Keratinocyte (primary cell): Measurements from ENCODE around the gene JPH2. TPM values are rescaled to one million over a fixed set of nuclear protein-coding genes. Genes with fewer than 3 reads are reported as not detected.
A peak's percentile ranks its signal among the peaks of the same experiment; 100 is the strongest.

Source experiments
- DNase-seq: peaks from one replicate; pipeline ENCODE4 v3.0.0-alpha.2; 2011; ENCODE audit warnings: low read depth, missing footprints, low spot score
- FAIRE-seq: peaks from 2 replicates; lab custom pipeline; 2011; peaks lifted over from hg19 to GRCh38; lab: Jason Lieb, UNC
- H2AFZ ChIP-seq: 2 replicates; pipeline ENCODE4 v1.6.0; 2012; ENCODE audit warnings: low read length, control low read depth, inconsistent platforms; ENCODE audit not compliant: control insufficient read depth
- H3K27ac ChIP-seq: 2 replicates; pipeline ENCODE4 v1.5.1; 2011; ENCODE audit warnings: low read length; ENCODE audit not compliant: control insufficient read depth, insufficient read depth
- H3K27me3 ChIP-seq: 3 replicates; pipeline ENCODE4 v1.6.0; 2011; ENCODE audit warnings: low read length; ENCODE audit not compliant: control insufficient read depth, insufficient read depth; ENCODE audit errors: extremely low read depth
- H3K36me3 ChIP-seq, 2 experiments: 2 replicates in 1 of 2; 3 replicates in 1 of 2; pipeline ENCODE4 v1.5.1; 2011; ENCODE audit warnings: low read length in 2 of 2, mild to moderate bottlenecking in 1 of 2; ENCODE audit not compliant: control insufficient read depth in 2 of 2, insufficient read depth in 2 of 2; ENCODE audit errors: extremely low read depth in 1 of 2
- H3K4me1 ChIP-seq: 3 replicates; pipeline ENCODE4 v1.5.1; 2011; ENCODE audit warnings: low read length; ENCODE audit not compliant: control insufficient read depth, insufficient read depth; ENCODE audit errors: extremely low read depth
- H3K4me2 ChIP-seq: 3 replicates; pipeline ENCODE4 v1.6.0; 2011; ENCODE audit warnings: low read depth, low read length; ENCODE audit not compliant: control insufficient read depth, insufficient read depth; ENCODE audit errors: extremely low read depth
- H3K4me3 ChIP-seq, 3 experiments: fragments of 200-600 bp in 1 of 3; sonication (generic) in 1 of 3; 2 replicates in 2 of 3; 3 replicates in 1 of 3; pipeline ENCODE4 v1.5.1; 2011 to 2016; ENCODE audit warnings: low read length in 3 of 3, mild to moderate bottlenecking in 3 of 3, control low read depth in 2 of 3, inconsistent platforms in 1 of 3, low read depth in 1 of 3, mixed read lengths in 1 of 3, mixed run types in 1 of 3, moderate library complexity in 1 of 3; ENCODE audit not compliant: control insufficient read depth in 2 of 3, insufficient read depth in 2 of 3; ENCODE audit errors: extremely low read depth in 1 of 3
- H3K79me2 ChIP-seq: 2 replicates; pipeline ENCODE4 v1.6.0; 2012; ENCODE audit warnings: low read length; ENCODE audit not compliant: control insufficient read depth, insufficient read depth
- H3K9ac ChIP-seq: 3 replicates; pipeline ENCODE4 v1.6.0; 2011; ENCODE audit warnings: low read length; ENCODE audit not compliant: control insufficient read depth, insufficient read depth; ENCODE audit errors: extremely low read depth
- H3K9me1 ChIP-seq: 3 replicates; pipeline ENCODE4 v1.6.0; 2011; ENCODE audit warnings: low read length; ENCODE audit not compliant: control insufficient read depth, insufficient read depth; ENCODE audit errors: extremely low read depth
- H3K9me3 ChIP-seq: 2 replicates; pipeline ENCODE4 v1.5.1; 2012; ENCODE audit warnings: low read depth, low read length; ENCODE audit not compliant: control insufficient read depth
- H4K20me1 ChIP-seq: 3 replicates; pipeline ENCODE4 v1.6.0; 2011; ENCODE audit warnings: low read length; ENCODE audit not compliant: control insufficient read depth, insufficient read depth; ENCODE audit errors: extremely low read depth
- EZH2 ChIP-seq: IDR thresholded peaks from one replicate; pipeline ENCODE4 v1.6.1; 2012; ENCODE audit warnings: inconsistent platforms, mild to moderate bottlenecking, low read length, moderate library complexity
- dilution Hi-C: fragments of 300-500 bp; cut with MboI; formaldehyde crosslinking; loops from one replicate; pipeline ENCODE4 v1.7.0; 2020; ENCODE audit warnings: low sequenced_read_pairs; ENCODE audit not compliant: extremely low pct_ligation_motif_present
- polyA plus RNA-seq, 5 experiments: library from polyadenylated mRNA; depleted of rRNA in 3 of 5; stranded (reverse) in 3 of 5; stranded (forward) in 1 of 5; unstranded in 1 of 5; fragments of >200 nt; gene quantifications; 1 replicate in 1 of 5; 2 replicates in 3 of 5; 3 replicates in 1 of 5; pipeline versions ENCODE4 v1.2.1 to v1.2.3, GENCODE V29; 2011 to 2012; ENCODE audit warnings: missing spikeins in 2 of 5, low read depth in 1 of 5, low replicate concordance in 1 of 5
- TF ChIP-seq, protein P1 (sequence below), 3 experiments: IDR thresholded peaks in 1 of 3; conservative IDR thresholded peaks in 1 of 3; optimal IDR thresholded peaks in 1 of 3; 2 replicates in 2 of 3; 3 replicates in 1 of 3; pipeline versions ENCODE3 to v1.5.1; 2011; ENCODE audit warnings: low read length in 3 of 3, mild to moderate bottlenecking in 3 of 3, moderate library complexity in 2 of 3, control low read depth in 1 of 3, inconsistent platforms in 1 of 3; ENCODE audit not compliant: insufficient read depth in 2 of 3; ENCODE audit errors: extremely low read depth in 1 of 3

JPH2 gene
- polyA plus RNA-seq, 1 donor (not counting 4 experiments of a cell fraction or from before 2014, with no cell fraction given): 2.5 TPM

DNA sequence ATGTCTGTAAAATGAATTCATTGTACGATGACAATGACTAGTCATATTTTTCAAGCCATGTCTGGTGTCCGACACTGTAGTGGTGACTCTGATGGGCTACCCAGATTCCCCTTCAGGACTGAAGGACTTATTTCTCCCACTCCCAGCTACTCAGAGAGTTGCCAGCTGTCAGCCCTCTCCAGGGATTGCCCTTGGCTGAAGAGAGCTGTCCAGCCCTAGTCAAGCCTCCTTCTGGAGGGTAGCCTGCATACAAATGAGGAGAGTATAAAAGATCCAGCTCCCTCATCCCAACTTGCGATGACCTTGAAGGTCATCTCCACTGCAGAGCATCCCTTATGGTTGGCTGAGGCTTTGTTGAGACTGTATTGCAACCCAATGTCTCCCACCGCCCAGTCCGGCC is 29.9 kb downstream of the JPH2 start:
- Histone ChIP-seq H3K4me1 (peaks cover 30% of the 10 kb centered on the region), H3K9me1 (peaks cover 4% of the 10 kb centered on the region), H3K79me2 (no peaks in the 10 kb centered on the region), H3K4me3 (no peak overlapping the region), H3K27ac (no peak overlapping the region), H3K36me3 (no peaks in the 10 kb centered on the region), H2AFZ (no peak overlapping the region), H3K27me3 (no peaks in the 10 kb centered on the region), H3K9me3 (no peaks in the 10 kb centered on the region), H3K9ac (no peak overlapping the region), H3K4me2 (no peak overlapping the region), H4K20me1 (no peaks in the 10 kb centered on the region)
- dilution Hi-C loops: no loop called here
- no peak for FAIRE-seq
- TF ChIP-seq, protein P1, sequence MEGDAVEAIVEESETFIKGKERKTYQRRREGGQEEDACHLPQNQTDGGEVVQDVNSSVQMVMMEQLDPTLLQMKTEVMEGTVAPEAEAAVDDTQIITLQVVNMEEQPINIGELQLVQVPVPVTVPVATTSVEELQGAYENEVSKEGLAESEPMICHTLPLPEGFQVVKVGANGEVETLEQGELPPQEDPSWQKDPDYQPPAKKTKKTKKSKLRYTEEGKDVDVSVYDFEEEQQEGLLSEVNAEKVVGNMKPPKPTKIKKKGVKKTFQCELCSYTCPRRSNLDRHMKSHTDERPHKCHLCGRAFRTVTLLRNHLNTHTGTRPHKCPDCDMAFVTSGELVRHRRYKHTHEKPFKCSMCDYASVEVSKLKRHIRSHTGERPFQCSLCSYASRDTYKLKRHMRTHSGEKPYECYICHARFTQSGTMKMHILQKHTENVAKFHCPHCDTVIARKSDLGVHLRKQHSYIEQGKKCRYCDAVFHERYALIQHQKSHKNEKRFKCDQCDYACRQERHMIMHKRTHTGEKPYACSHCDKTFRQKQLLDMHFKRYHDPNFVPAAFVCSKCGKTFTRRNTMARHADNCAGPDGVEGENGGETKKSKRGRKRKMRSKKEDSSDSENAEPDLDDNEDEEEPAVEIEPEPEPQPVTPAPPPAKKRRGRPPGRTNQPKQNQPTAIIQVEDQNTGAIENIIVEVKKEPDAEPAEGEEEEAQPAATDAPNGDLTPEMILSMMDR (optimal IDR thresholded peaks at IDR 0.05 in 1 of 3, IDR thresholded peaks at IDR 0.05 in 1 of 3, conservative IDR thresholded peaks at IDR 0.05 in 1 of 3; ENCODE audit: extremely low read depth in 1 of 3, insufficient read depth in 2 of 3, low read length in 3 of 3): no peak
- no peak for TF ChIP-seq EZH2
- DNase-seq: no peak

DNA sequence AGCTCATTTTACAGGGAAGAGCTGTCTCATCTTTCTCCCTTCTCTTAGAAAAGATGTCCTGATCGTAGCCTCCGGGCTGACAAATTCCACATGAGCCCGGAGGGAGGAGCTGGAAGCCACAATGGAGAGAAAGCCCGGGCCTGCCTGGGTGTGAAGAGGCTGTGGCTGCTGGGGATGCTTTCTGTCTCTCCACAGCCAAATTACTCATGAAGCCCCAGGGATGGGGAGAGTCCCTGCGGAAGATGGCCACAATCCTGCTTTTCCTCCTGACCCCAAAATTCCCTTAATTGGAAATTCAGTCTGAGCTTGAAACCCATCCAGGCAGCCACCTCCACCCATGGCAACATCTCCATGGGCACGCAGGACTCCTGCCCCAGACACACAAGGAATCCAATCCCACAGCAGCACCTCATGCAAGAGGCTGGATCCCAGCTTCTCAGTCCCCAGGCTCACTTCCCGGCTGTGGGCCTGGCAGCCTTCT is 32.4 kb downstream of the JPH2 start:
- DNase-seq (no peak), FAIRE-seq (peak; percentile 44)
- Histone ChIP-seq H3K9me1 (peaks cover 4% of the 10 kb centered on the region), H4K20me1 (no peaks in the 10 kb centered on the region), H3K4me1 (peaks cover 42% of the 10 kb centered on the region), H3K9ac (peak overlapping the region; percentile 2), H3K27me3 (no peaks in the 10 kb centered on the region), H3K36me3 (no peaks in the 10 kb centered on the region), H3K27ac (peak overlapping the region; percentile 70), H3K79me2 (no peaks in the 10 kb centered on the region), H3K4me2 (peak overlapping the region; percentile 47), H3K4me3 (no peak overlapping the region), H2AFZ (peak overlapping the region; percentile 18), H3K9me3 (no peaks in the 10 kb centered on the region)
- dilution Hi-C loops: no loop called here
- no peak for TF ChIP-seq EZH2
- TF ChIP-seq, protein P1 (optimal IDR thresholded peaks at IDR 0.05 in 1 of 3, IDR thresholded peaks at IDR 0.05 in 1 of 3, conservative IDR thresholded peaks at IDR 0.05 in 1 of 3; ENCODE audit: extremely low read depth in 1 of 3, insufficient read depth in 2 of 3, low read length in 3 of 3): peak in 1 of 3 experiments; percentile 18
